Measurements from ENCODE around the gene F2RL2.
A peak's percentile ranks its signal among the peaks of the same experiment; 100 is the strongest.

The F2RL2 gene, protein sequence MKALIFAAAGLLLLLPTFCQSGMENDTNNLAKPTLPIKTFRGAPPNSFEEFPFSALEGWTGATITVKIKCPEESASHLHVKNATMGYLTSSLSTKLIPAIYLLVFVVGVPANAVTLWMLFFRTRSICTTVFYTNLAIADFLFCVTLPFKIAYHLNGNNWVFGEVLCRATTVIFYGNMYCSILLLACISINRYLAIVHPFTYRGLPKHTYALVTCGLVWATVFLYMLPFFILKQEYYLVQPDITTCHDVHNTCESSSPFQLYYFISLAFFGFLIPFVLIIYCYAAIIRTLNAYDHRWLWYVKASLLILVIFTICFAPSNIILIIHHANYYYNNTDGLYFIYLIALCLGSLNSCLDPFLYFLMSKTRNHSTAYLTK

DNA sequence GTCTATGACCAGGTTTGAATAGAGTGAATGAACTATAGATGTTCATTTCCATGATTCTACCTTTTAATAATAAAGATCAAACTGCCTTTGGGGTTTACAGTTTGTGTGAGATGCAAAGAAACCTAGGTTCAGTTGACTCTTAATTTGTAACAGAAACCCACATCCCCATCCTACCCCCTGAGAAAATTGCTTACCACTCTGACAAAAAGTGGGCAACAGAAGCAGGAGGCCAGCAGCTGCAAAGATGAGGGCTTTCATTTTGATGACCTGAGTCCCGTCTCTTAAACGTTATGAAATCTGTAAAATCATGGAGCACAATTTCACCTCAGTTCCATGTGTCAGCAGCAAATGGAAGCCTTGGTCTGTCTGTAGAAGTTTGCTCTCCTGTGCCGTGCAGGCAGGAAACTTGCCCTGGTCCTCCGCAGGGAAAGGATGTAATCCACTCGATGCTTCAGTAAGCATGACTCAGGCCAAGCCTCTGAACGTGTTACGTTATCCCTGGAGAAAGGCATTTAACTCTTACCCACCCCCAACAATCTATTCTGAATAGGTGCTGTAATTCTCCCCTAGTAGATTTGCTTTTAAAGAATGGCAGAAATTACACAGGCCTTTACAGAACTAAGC is at the start of gene F2RL2:
F2RL2 (minus strand) TSS at position 431 of the 624 bp plus-strand sequence; CDS start at position 258, 173 bp downstream.
- no peak for DNase-seq (ENCODE audit: low read depth)

DNA sequence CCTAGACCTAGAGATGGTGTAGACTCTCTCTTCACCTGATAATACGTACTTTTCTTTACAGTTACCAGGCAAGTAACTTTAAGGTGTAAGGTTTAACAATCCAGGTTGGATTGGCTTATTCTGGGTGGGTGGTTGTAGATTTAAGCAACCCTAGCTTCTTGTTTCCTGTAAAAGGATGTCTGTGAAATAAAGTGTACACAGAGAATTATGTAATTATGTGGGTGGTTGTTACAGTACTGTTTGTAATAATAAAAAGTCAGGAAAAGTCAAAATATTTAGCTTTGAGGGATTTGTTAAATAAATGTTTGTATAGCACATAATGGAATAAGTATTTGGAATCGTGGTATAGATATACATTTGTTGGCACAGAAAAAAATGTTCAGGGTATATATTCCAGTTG is 49.0 kb upstream of the F2RL2 start:
- DNase-seq (ENCODE audit: low read depth), result no peak

DNA sequence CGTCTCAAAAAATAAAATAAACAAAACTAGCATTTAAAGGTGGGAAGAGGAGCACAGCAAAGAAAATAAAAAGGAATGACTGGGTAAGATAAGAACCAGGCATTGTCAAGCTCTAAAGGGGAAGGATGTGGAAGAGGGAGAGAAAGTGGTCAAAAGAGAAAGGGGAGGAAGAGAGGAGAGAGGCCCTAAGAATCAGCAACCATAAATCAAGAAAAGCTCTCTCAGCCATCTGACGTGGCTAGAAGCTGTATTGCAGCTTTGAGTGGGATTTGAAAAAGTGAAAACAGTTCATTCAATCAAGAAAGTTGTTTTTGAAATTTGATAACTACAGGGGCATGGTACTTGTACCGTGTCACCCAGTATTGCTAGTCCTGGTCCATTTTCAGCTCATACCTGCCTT is 47.3 kb upstream of the F2RL2 start:
- no peak for DNase-seq (ENCODE audit: low read depth)

DNA sequence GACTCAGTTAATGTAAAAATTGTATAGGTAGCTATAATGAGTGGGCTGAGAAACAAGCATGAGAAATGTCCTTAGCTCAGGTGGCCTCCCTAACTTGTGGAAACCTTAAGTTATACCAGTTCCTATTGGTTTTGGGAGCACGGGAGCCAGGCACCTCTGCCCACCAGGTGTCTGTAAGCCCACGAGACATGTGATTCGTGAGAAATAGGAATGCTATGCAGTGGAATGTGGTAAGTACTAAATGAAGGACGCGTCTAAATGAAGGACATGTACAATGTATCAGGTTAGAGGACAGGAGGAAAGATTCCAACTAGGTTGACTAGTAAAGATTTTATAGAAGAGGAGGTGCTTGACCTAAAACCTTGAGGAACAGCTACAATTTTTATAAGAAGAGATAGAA is 46.0 kb upstream of the F2RL2 start:
- no peak for DNase-seq (ENCODE audit: low read depth)

DNA sequence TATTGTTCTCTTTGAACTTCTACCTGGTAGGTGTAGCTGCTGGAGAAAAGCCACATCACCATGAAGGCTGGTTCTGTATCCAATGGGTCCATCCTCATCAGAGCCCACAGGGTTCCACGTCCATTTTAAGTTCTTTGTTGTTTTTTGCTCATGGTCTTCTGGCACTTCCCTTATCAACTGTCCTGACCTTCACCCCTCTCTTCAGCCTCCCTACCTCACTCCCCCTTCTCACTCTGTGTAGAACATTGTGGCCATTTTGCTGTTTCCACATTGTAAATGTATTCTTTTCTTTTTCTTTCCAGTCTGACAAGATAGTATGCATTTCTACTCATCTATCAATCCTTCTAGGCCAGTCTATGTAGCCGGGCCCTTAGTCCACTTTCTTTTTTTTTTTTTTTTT is 44.3 kb upstream of the F2RL2 start:
- DNase-seq (ENCODE audit: low read depth), result no peak

DNA sequence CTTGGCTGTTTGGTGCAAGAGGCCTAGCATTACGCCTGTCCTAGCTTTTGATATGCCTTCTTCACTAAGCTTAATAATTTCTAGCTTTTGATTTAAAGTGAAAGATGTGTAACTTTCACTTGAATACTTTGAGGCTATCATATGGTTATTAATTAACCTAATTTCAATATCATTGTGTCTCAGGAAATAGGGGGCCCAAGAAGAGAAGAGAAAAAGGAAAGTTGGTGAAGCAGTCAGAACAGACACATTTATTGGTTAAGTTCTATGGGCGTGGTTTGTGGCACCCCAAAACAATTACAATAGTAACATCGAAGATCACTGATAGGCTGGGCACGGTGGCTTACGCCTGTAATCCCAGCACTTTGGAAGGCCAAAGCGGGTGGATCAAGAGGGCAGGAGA is 40.9 kb upstream of the F2RL2 start:
- DNase-seq (ENCODE audit: low read depth), result no peak

DNA sequence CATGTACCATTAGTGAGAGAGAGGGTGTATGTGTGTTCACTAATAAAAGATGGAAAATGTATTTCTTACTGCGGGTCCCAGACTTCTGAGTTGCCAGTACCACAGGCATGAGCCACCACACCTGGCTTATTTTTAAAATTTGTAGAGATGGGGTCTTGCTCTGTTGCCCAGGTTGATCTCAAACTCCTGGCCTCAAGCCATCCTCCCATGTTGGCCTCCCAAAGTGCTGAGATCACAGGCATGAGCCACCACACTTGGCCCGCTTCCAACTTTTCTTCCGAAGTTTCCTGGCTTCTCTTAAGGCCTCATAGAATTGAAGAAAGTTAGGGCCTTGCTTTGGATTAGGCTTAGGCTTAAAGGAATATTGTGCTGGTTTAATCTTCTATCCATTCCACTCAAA is 40.4 kb upstream of the F2RL2 start:
- no peak for DNase-seq (ENCODE audit: low read depth)

DNA sequence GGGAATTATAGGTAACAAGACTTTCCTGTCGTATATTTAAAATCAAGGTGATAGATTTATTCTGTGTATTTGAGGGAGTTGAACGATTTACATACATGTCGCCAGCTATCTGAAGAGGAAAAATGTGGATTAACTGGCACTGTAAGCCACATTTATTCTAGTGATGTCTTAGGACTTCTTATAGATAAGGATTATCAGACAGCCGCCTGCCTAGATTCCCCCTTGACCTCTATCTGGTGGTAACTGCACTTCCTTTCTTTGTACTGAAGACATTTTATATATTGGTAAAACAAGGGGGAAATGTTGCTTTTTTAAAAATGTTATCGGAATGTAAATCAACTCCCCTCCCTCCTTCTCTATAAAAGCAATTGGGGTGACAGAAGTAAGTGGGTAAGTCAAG is 39.3 kb upstream of the F2RL2 start:
- DNase-seq (ENCODE audit: low read depth), result no peak

DNA sequence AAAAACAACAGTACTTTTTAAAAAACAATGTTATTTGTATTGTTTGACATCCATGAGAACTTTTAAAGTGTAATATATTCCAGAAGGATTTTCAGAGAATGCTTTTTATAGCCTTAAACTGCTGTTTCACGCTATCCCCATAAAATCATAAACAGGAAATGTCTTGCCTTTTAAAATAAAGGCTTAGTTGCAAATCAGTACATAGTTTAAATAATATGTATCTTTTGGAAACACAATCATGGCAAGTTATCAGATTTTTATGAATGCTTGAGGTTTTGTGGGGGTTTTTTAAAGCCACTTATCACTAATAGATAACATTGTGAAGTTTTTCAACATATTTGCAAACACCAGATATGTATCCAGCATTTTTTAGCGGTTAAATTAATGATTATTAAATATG is 37.2 kb upstream of the F2RL2 start:
- DNase-seq (ENCODE audit: low read depth), result no peak

DNA sequence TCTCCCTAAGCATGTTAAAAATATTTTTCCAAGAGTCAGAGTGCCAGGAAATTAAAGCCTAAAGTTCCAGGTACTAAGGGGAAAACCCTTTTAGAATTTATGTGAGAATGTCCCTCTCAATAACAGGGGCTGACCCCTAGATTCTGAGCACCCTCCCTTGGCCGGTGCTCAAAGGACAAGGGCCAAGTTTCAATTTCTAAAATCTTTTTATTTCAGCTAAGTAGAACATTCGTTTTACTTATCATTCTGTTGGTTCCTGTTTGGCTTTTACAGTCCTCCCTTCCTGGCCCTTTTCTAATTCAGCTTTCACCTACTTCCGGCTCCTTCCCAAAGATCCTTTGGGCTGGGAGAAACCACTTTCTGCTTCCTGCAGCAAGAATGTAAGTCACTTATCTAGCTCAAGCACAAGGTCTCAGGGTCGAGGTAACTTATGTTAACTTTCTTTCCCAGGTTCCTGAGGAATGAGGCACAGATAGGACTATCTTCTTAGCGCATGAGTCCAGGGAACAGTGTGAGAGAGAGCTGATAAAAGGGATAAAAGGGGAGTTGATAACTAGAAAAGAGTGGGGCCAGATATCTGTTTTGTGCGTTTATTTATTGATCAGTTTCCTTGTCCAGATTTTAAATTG is 34.6 kb upstream of the F2RL2 start:
- DNase-seq (ENCODE audit: low read depth), result no peak

DNA sequence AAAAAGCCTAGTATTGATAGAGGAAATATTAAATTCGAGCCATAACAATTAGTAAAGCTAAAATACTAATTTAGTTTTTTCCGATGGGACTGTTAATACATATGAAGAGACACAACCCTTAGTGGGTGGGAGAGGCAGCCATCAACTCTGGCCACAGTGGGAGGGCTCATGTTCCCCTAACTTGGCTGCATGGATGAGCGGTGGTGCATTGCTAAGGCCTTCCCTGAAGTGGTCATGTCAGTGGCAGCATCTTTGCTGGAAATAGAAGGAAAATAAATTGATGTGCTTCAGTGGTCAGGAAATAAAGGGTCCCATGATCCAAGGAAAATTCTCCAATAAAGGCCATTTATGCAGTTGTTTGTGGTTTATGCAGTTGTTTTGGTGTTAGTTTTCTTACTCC is 33.9 kb upstream of the F2RL2 start:
- DNase-seq (ENCODE audit: low read depth), result no peak

DNA sequence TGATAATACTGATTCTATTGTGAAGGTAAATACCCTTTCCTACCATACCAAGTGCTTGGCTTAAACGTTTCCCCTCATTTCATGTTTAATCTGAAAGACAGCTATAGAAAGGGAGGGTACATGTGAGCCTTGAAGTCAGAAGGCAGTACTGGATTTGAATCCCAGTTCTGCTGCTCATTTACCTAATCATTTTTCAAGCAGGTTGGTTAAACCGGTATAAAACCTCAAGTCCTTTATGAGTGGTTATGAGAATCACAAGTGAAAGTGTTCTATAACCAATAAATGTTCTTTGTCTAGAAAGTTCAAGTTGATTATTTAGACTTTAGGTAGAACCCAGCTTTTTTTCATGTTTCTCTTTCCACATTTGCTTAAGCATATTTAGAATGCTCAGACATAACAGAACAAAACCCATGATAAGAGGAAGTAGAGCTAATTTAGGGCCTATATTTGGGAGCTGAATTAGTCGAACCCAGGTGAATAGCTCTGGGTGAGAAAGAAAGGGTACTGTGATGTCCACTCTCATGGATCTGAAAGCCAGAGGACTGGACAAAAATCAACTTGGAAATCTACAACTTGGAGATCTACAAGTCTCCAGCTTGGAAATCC is 29.7 kb upstream of the F2RL2 start:
- no peak for DNase-seq (ENCODE audit: low read depth)

DNA sequence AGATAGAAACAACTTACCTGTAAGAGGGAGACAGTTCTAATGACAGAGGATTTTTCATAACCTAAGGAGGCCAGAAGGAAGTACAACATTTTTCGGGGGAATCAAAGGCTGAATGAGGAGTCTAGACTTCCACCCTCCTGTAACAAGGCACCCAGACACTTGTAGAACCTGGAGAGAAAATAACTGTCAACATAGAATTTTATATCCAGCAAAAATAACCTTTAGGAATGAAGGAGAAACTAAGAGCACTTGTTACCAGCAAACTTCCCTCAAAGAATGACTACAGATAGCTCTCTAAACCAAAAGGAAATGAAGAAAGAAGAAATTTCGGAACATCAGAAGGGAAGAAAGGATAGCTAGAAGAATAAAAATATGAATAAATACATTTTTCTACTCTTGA is 25.9 kb upstream of the F2RL2 start:
- DNase-seq (ENCODE audit: low read depth), result no peak

DNA sequence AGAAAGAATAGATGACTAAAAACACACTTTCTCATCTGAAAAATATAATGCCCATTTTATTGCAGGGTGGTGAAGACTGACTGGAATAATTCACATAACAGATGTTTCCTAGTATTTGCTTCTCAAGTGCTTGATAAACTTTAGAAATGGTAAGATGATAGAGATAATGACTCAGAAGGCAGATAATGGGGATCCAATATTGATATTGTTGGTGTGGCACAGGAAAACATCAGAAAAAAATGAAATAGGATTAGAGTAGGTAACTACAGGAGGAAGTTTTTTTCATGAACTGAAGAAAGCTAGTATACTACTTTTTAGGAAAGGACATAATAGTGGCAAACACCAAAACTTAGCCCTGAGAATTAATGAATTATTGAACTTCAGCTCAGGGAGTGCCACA is 20.2 kb upstream of the F2RL2 start:
- DNase-seq (ENCODE audit: low read depth), result no peak

DNA sequence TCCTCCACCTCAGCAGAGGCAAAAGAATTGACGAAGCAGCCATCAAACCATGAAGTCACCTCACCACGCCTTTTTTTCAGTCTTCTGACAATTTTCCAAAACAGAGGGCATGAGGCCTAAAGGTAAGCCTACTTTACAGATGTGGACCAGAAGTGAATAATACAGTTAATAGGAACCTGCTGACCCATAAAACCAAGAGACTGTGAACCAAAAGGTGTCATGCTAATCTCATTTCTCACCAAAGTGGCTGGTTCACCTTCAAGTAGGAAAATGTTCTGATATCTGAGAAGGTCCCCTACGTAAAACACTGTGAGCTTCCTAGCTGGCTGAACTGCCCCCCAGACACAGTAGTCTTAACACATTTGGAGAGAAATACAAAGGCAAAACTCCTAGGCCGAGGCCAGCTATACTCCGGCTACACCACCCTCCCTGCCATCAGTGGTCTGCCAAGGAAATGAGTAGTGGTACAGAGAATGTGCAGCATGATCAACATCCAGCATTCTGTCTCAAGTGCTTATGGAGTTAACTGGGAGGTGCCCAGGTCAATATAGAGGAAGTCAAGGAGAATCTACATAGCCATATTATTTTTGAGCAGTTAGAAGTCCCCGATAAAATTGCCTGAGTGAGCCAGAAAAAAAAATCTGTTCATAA is 19.3 kb upstream of the F2RL2 start:
- no peak for DNase-seq (ENCODE audit: low read depth)

DNA sequence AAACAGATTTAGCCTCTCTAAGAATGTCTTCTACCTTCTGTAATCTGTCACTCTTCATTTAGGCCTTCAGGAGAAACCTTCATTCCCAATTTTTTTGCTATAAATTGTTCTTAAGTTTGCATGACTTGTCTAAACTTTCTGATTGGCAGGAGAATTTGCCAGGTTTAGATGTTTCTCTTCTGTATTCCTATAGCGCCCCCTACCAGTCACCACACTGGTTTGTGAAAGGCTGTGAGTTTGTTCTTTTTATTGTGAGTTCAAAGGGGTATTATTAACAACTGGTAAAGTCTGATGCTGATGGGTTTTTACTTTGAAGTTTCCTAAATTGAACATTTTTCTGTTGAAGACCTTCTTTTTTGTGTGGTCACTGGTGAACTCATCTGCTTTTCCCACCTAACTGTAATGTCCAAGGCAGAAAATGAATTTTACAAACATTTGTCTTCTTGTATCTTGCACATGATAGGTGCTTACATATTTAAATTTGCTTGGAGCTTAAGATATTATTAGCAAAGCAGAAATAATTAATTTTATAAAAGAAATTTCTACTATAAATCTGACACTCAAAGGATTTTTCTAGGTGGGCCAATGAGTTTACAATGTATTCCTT is 18.4 kb upstream of the F2RL2 start:
- peak; percentile 51 for DNase-seq (ENCODE audit: low read depth)

DNA sequence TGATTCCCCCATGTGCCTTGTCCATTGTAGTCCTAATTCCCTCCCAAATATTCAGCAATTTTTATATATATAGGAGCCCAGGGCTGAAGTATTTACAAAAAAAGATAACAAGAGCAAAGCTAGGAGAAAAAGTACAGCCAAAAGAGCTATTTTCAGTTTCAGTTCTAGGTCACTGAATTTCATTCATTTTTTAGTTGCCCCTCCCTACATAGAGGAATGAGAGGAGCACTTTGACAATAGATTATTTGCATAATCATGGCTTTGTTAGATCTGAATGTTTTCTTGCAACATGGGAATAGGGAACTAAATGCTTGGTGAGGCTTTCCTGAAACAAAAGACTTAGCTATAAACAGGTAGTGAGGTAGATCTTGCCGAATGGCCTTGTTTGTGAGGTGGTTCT is 15.3 kb upstream of the F2RL2 start:
- no peak for DNase-seq (ENCODE audit: low read depth)

DNA sequence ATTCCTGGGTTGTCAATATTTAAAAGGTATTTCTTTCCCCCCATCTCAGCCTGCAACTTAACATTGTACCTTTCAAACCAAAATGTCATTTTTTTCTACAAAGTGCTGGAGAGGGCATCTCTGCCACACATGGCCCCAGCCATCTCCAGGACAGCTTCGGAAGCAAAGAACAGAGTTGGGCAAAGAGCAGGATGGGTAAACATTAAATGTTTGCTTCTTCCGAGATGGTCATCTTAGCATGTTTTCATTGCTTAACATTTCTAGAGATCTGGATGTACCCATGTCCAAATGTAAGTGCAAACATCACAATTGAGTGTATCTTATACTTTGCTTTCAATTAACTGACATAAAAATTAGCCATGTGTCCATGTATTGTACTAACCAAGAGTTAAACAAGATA is 14.3 kb upstream of the F2RL2 start:
- DNase-seq (ENCODE audit: low read depth), result no peak

DNA sequence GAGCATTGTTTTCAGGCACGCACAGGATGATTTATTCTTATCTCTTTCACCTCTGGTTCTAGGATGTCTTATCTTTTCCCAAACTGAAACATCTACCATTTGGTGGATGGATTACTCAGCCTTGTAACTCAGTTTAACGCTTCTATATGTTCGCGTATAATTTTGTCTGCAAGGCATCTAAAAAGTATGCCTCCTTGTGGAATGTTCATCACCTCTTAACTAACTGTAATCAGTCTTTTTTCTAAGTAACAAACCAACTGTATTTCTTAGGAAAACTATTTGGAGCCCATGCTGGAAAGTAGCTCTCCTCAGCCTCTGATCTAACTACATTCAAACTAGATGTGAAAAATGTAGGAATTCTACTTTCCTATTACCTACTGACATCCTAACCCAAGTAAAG is 11.5 kb upstream of the F2RL2 start:
- no peak for DNase-seq (ENCODE audit: low read depth)

DNA sequence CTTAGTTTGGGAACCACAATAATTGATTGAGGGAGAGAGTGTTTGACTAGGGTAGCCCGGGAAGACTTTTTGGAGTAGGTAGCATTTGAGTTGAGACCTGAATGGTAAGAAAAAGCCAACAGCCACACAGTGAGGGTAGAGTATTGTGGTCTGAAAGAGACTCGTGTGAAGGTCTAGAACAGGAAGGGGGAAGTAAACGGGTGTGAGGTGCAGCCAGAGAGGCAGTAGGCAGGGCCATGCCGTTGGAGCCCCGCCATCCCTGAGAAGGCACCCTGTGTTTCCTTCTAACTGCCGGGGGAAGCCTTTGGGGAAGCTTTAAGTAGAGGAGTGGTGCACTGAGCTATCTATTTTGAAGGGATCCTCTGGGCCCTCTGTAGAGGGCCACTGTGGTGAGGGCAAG is 3.5 kb upstream of the F2RL2 start:
- no peak for DNase-seq (ENCODE audit: low read depth)

DNA sequence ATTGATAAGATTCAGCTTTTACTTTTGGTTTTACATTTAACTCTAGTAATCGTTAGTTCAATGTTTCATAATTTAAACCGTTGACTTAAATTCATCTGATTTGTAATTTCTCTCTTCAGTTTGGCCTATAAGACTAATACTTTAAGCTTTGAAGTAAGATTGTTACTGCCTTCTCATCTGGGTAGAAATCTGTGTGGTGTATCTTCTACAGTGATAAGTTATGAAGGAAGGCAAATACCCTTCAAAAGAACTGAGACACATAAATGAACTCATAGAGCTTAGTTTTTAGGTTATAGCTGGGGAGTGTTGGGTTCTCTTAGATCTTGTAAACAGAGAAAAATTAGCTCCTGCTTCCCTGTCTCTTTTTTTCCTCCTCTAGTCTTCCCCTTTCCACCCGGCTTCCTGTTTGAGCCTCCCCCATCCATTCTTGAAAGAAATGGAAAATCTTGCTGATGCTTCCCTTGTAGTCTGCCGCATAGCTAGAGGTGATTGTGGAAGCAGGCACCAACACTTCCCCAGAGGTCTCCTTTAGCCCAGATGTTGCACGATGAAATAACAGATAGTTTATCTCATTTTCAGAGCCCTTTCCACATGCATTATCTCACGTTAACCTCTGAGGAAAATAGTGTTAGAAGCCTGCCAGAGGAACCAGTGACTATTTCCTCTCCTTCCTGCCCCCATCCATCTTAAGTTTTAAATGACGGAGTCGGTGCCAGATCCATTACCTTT is 2.0 kb upstream of the F2RL2 start:
- no peak for DNase-seq (ENCODE audit: low read depth)
